Aorta (tissue), 4 donors: ENCODE results near the gene GMEB1. TPM values are rescaled to one million over a fixed set of nuclear protein-coding genes. Genes with fewer than 3 reads are reported as not detected.

Source experiments
- polyA plus RNA-seq, 2 donors: library from polyadenylated mRNA; stranded (reverse); fragments of 200-250 nt; gene quantifications; one replicate each; pipeline ENCODE4 v1.2.3, GENCODE V29; 2013
- total RNA-seq, 2 donors: library from RNA; stranded (reverse); fragmentation: NEBNext Ultra II Directional; extraction: Animal tissue kit (Norgen Biotek cat#: 25700); gene quantifications; one replicate each; pipeline ENCODE4 v1.2.1, GENCODE V29; 2021
- donor health status: healthy with polysubstance abuse.
- donor health status: Bipolar disorder and iron deficiency.
- donor health status: DM: no; HTN: no; CAD: no.
- donor health status: DM: yes; HTN: yes; CAD: no.

GMEB1 gene
- total and polyA plus RNA-seq, 4 donors: 4.1 to 11.9 (median 7.6) TPM

Other genes with a start within 250 kb of the GMEB1 start
- 10 to 100 TPM in 1 of 2 donors, 1 to 10 TPM in 1; 9.0 to 10.0 TPM for gene RCC1, start 162.7 kb upstream of the GMEB1 start, total RNA-seq
- gene RCC1, start 162.7 kb upstream of the GMEB1 start, polyA plus RNA-seq: 10 to 100 TPM in 1 of 2 donors, 1 to 10 TPM in 1; 9.0 to 17.0 TPM
- 10 to 100 TPM; 19.8 to 30.9 TPM for gene TRNAU1AP, start 115.7 kb upstream of the GMEB1 start, total RNA-seq
- 10 to 100 TPM; 34.9 to 39.2 TPM for gene TRNAU1AP, start 115.7 kb upstream of the GMEB1 start, polyA plus RNA-seq
- gene RAB42, start 76.5 kb upstream of the GMEB1 start, total RNA-seq: 1 to 10 TPM; 2.0 to 4.3 TPM
- gene RAB42, start 76.5 kb upstream of the GMEB1 start, polyA plus RNA-seq: 1 to 10 TPM; 1.1 to 3.8 TPM
- gene TAF12, start 25.7 kb upstream of the GMEB1 start, total RNA-seq: 10 to 100 TPM; 14.6 to 17.1 TPM
- gene TAF12, start 25.7 kb upstream of the GMEB1 start, polyA plus RNA-seq: 10 to 100 TPM; 17.0 to 21.4 TPM
- gene RNU11, start 20.2 kb upstream of the GMEB1 start, total RNA-seq: not detected
- gene RNU11, start 20.2 kb upstream of the GMEB1 start, polyA plus RNA-seq: not detected
- 10 to 100 TPM; 40.1 to 46.5 TPM for gene YTHDF2, start 68.2 kb downstream of the GMEB1 start, total RNA-seq
- gene YTHDF2, start 68.2 kb downstream of the GMEB1 start, polyA plus RNA-seq: 10 to 100 TPM; 17.2 to 22.4 TPM
- gene OPRD1, start 143.4 kb downstream of the GMEB1 start, total RNA-seq: not detected
- gene OPRD1, start 143.4 kb downstream of the GMEB1 start, polyA plus RNA-seq: not detected
- gene EPB41, start 245.8 kb downstream of the GMEB1 start, total RNA-seq: 10 to 100 TPM; 23.9 to 35.2 TPM
- 1 to 10 TPM; 3.4 to 5.4 TPM for gene EPB41, start 245.8 kb downstream of the GMEB1 start, polyA plus RNA-seq